ENCODE measurements around the gene PPP2R5C. TPM values are rescaled to one million over a fixed set of nuclear protein-coding genes. Genes with fewer than 3 reads are reported as not detected.

Gene PPP2R5C
- polyA plus RNA-seq, 3 donors, result 61.9 to 72.5 (median 64.0) TPM

GRCh38 chr14:101719708-101720107 is 41.8 kb upstream of the PPP2R5C start:
- Histone ChIP-seq H3K4me3 (replicated peaks in 1 of 3; ENCODE audit: low read depth in 2 of 3, low read length in 3 of 3) (no peak overlapping the region), H3K4me2 (replicated peaks; ENCODE audit: extremely low read depth, low read length, poor library complexity, severe bottlenecking) (no peak overlapping the region), H4K20me1 (ENCODE audit: insufficient read depth, low read length) (no peaks in the 10 kb centered on the region), H3K4me1 (ENCODE audit: control insufficient read depth in 1 of 2, insufficient read depth in 2 of 2, low read length in 2 of 2) (peaks cover 16 to 17% of the 10 kb centered on the region in 2 donors), H3K9ac (ENCODE audit: insufficient read depth, low read length, poor library complexity, severe bottlenecking) (no peak overlapping the region), H2AFZ (ENCODE audit: insufficient read depth, low read depth, low read length, poor library complexity, severe bottlenecking) (no peak overlapping the region), H3K9me3 (replicated peaks in 1 of 2; ENCODE audit: control insufficient read depth in 1 of 2, insufficient read depth in 1 of 2, low read length in 2 of 2) (peaks cover 1 to 2% of the 10 kb centered on the region in 2 donors), H3K27me3 (ENCODE audit: control insufficient read depth in 2 of 2, insufficient read depth in 2 of 2, low read length in 2 of 2) (peaks cover 12 to 36% of the 10 kb centered on the region in 2 donors), H3K79me2 (ENCODE audit: insufficient read depth, low read length) (no peaks in the 10 kb centered on the region), H3K36me3 (replicated peaks in 1 of 2; ENCODE audit: control insufficient read depth in 1 of 2, insufficient read depth in 2 of 2, low read length in 2 of 2) (no peaks in the 10 kb centered on the region), H3K27ac (ENCODE audit: low read depth in 1 of 2, low read length in 2 of 2) (no peak overlapping the region)
- TF ChIP-seq, protein P1, sequence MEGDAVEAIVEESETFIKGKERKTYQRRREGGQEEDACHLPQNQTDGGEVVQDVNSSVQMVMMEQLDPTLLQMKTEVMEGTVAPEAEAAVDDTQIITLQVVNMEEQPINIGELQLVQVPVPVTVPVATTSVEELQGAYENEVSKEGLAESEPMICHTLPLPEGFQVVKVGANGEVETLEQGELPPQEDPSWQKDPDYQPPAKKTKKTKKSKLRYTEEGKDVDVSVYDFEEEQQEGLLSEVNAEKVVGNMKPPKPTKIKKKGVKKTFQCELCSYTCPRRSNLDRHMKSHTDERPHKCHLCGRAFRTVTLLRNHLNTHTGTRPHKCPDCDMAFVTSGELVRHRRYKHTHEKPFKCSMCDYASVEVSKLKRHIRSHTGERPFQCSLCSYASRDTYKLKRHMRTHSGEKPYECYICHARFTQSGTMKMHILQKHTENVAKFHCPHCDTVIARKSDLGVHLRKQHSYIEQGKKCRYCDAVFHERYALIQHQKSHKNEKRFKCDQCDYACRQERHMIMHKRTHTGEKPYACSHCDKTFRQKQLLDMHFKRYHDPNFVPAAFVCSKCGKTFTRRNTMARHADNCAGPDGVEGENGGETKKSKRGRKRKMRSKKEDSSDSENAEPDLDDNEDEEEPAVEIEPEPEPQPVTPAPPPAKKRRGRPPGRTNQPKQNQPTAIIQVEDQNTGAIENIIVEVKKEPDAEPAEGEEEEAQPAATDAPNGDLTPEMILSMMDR (IDR thresholded peaks at IDR 0.05), result no peak
- Mint-ChIP-seq H3K36me3 (peaks cover 0 to 1% of the 10 kb centered on the region in 2 donors), H3K27ac (peak overlapping the region in 1 of 7 donors; percentile 18), H3K4me3 (peak overlapping the region in 1 of 2 donors; percentile 73), H3K27me3 (ENCODE audit: low read depth in 3 of 3) (peaks cover 40 to 61% (median 56%) of the 10 kb centered on the region in 3 donors), H3K4me1 (peaks cover 22% of the 10 kb centered on the region), H3K9me3 (peaks cover 0 to 9% (median 2%) of the 10 kb centered on the region in 7 donors)
- WGBS (ENCODE audit: insufficient coverage), result 40% methylated on average over 7 of the region's 8 CpGs
- DNase-seq, result no peak
- intact Hi-C loops (cut with micrococcal nuclease), result no loop called here

DNA sequence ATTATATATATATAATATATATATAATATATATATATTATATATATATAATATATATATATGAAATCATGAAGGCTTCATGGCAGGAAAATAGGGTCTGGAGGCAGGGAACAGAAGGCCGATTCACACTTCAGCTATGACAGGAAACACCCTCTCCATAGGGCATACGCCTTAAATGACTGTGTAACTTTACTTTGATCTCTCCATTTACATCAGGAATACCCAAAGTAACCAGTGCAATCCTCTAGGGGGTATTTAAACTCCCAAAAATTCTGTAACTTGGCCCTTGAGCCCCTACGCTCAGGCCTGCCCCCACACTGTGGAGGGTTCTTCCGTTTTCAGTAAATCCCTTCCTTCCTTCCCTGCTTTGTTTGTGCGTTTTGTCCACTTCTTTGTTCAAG is 40.4 kb upstream of the PPP2R5C start:
- Histone ChIP-seq H3K36me3 (replicated peaks in 1 of 2; ENCODE audit: control insufficient read depth in 1 of 2, insufficient read depth in 2 of 2, low read length in 2 of 2) (no peaks in the 10 kb centered on the region), H2AFZ (ENCODE audit: insufficient read depth, low read depth, low read length, poor library complexity, severe bottlenecking) (no peak overlapping the region), H3K27ac (ENCODE audit: low read depth in 1 of 2, low read length in 2 of 2) (no peak overlapping the region), H4K20me1 (ENCODE audit: insufficient read depth, low read length) (no peaks in the 10 kb centered on the region), H3K4me2 (replicated peaks; ENCODE audit: extremely low read depth, low read length, poor library complexity, severe bottlenecking) (no peak overlapping the region), H3K9me3 (replicated peaks in 1 of 2; ENCODE audit: control insufficient read depth in 1 of 2, insufficient read depth in 1 of 2, low read length in 2 of 2) (no peaks in the 10 kb centered on the region), H3K79me2 (ENCODE audit: insufficient read depth, low read length) (no peaks in the 10 kb centered on the region), H3K4me3 (replicated peaks in 1 of 3; ENCODE audit: low read depth in 2 of 3, low read length in 3 of 3) (no peak overlapping the region), H3K9ac (ENCODE audit: insufficient read depth, low read length, poor library complexity, severe bottlenecking) (no peak overlapping the region), H3K27me3 (ENCODE audit: control insufficient read depth in 2 of 2, insufficient read depth in 2 of 2, low read length in 2 of 2) (peaks cover 12 to 33% of the 10 kb centered on the region in 2 donors), H3K4me1 (ENCODE audit: control insufficient read depth in 1 of 2, insufficient read depth in 2 of 2, low read length in 2 of 2) (peaks cover 21% of the 10 kb centered on the region in 2 donors)
- intact Hi-C loops (cut with micrococcal nuclease), result no loop called here
- Mint-ChIP-seq H3K4me1 (peaks cover 30% of the 10 kb centered on the region), H3K9me3 (peaks cover 0 to 12% (median 5%) of the 10 kb centered on the region in 7 donors), H3K27me3 (ENCODE audit: low read depth in 3 of 3) (peaks cover 40 to 53% (median 46%) of the 10 kb centered on the region in 3 donors), H3K36me3 (peaks cover 0 to 1% of the 10 kb centered on the region in 2 donors), H3K27ac (no peak overlapping the region), H3K4me3 (no peak overlapping the region)
- no CpG with 5 or more reads among the region's 5 CpGs for WGBS (ENCODE audit: insufficient coverage)
- DNase-seq, result no peak
- TF ChIP-seq, protein P1 (IDR thresholded peaks at IDR 0.05), result no peak

Data from CD14-positive monocyte (primary cell).